ENCODE measurements around the gene CROCC2. TPM values are rescaled to one million over a fixed set of nuclear protein-coding genes. Genes with fewer than 3 reads are reported as not detected.

CROCC2 gene
- total and polyA plus RNA-seq, 2 of the 13 experiments (the other 11 are each of a cell fraction or from before 2014, with no cell fraction given): not detected

DNA sequence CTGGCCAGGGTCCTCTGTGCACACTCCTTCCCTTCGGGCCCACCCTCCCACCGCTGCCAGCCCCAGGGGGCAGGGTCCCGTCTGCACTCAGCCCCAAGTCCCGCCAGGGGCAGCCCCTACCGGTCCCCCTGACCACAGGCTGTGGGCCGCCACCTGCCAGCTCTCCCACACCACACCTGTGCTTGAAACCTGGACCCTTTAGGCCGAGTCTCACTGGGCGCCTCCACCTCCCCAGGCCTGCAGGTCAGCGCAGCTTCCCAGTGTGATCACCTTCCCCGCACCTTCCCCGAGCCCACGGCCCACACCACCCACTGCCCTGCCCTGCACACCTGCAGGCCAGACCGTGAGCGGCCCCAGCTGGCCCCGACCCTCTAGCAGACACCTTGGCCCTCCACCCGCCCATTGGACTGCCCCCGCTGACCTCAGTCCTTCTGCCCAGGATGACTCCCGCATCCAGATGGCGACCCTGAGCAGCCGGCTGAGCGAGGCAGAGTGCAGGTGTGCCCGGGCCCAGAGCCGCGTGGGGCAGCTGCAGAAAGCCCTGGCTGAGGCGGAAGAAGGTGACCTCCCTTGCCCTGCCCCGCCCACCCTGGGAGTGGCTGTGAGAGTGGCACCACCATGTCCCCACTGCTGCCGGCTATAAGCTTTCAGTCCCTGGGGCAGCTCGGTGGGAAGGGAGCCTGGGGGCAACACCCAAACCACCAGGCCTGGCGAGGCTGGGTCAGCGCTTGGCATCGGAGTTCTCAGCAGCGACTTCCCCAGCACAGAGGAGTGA is 61.0 kb downstream of the CROCC2 start (continued):
- TF ChIP-seq ZBTB7B (CRISPR knock-in tag; IDR thresholded peaks at IDR 0.05): peak; percentile 65; the same call in 1 of the 2 replicates
- TF ChIP-seq PLRG1 (conservative IDR thresholded peaks at IDR 0.05): no peak
- TF ChIP-seq, protein P1, sequence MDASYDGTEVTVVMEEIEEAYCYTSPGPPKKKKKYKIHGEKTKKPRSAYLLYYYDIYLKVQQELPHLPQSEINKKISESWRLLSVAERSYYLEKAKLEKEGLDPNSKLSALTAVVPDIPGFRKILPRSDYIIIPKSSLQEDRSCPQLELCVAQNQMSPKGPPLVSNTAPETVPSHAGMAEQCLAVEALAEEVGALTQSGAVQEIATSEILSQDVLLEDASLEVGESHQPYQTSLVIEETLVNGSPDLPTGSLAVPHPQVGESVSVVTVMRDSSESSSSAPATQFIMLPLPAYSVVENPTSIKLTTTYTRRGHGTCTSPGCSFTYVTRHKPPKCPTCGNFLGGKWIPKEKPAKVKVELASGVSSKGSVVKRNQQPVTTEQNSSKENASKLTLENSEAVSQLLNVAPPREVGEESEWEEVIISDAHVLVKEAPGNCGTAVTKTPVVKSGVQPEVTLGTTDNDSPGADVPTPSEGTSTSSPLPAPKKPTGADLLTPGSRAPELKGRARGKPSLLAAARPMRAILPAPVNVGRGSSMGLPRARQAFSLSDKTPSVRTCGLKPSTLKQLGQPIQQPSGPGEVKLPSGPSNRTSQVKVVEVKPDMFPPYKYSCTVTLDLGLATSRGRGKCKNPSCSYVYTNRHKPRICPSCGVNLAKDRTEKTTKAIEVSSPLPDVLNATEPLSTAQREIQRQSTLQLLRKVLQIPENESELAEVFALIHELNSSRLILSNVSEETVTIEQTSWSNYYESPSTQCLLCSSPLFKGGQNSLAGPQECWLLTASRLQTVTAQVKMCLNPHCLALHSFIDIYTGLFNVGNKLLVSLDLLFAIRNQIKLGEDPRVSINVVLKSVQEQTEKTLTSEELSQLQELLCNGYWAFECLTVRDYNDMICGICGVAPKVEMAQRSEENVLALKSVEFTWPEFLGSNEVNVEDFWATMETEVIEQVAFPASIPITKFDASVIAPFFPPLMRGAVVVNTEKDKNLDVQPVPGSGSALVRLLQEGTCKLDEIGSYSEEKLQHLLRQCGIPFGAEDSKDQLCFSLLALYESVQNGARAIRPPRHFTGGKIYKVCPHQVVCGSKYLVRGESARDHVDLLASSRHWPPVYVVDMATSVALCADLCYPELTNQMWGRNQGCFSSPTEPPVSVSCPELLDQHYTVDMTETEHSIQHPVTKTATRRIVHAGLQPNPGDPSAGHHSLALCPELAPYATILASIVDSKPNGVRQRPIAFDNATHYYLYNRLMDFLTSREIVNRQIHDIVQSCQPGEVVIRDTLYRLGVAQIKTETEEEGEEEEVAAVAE (CRISPR knock-in tag; IDR thresholded peaks at IDR 0.05; ENCODE audit: borderline replicate concordance): no peak
- TF ChIP-seq, protein P2, sequence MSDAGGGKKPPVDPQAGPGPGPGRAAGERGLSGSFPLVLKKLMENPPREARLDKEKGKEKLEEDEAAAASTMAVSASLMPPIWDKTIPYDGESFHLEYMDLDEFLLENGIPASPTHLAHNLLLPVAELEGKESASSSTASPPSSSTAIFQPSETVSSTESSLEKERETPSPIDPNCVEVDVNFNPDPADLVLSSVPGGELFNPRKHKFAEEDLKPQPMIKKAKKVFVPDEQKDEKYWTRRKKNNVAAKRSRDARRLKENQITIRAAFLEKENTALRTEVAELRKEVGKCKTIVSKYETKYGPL (CRISPR knock-in tag; IDR thresholded peaks at IDR 0.05): no peak
- TF ChIP-seq ZNF780A (CRISPR knock-in tag; IDR thresholded peaks at IDR 0.05): no peak
- TF ChIP-seq ZBTB7A (CRISPR knock-in tag; IDR thresholded peaks at IDR 0.05): peak; percentile 50; the same call in 1 of the 2 replicates
- TF ChIP-seq NFATC3 (CRISPR knock-in tag; IDR thresholded peaks at IDR 0.05): no peak
- TF ChIP-seq NPAS2 (CRISPR knock-in tag; IDR thresholded peaks at IDR 0.05; ENCODE audit: borderline replicate concordance): no peak
- TF ChIP-seq BHLHE40 (IDR thresholded peaks at IDR 0.05; ENCODE audit: low read length): no peak
- TF ChIP-seq GFI1 (CRISPR knock-in tag; IDR thresholded peaks at IDR 0.05; ENCODE audit: borderline replicate concordance): no peak
- no peak for TF ChIP-seq ZNF615 (CRISPR knock-in tag; IDR thresholded peaks at IDR 0.05; ENCODE audit: borderline replicate concordance)
- TF ChIP-seq, protein P3, sequence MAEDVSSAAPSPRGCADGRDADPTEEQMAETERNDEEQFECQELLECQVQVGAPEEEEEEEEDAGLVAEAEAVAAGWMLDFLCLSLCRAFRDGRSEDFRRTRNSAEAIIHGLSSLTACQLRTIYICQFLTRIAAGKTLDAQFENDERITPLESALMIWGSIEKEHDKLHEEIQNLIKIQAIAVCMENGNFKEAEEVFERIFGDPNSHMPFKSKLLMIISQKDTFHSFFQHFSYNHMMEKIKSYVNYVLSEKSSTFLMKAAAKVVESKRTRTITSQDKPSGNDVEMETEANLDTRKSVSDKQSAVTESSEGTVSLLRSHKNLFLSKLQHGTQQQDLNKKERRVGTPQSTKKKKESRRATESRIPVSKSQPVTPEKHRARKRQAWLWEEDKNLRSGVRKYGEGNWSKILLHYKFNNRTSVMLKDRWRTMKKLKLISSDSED (CRISPR knock-in tag; IDR thresholded peaks at IDR 0.05): peak; percentile 76; the same call in 1 of the 2 replicates
- no peak for TF ChIP-seq ZNF12 (CRISPR knock-in tag; IDR thresholded peaks at IDR 0.05)
- TF ChIP-seq CHCHD3 (CRISPR knock-in tag; IDR thresholded peaks at IDR 0.05): no peak
- no peak for TF ChIP-seq ZNF30 (CRISPR knock-in tag; IDR thresholded peaks at IDR 0.05)
- TF ChIP-seq ZNF431 (CRISPR knock-in tag; IDR thresholded peaks at IDR 0.05; ENCODE audit: borderline replicate concordance, low read depth): no peak
- no peak for TF ChIP-seq MAFK (conservative IDR thresholded peaks at IDR 0.05 in 1 of 2, IDR thresholded peaks at IDR 0.05 in 1 of 2; ENCODE audit: low read length in 2 of 2)
- no peak for TF ChIP-seq ZNF546 (CRISPR knock-in tag; conservative IDR thresholded peaks at IDR 0.05)
- TF ChIP-seq, protein P4, sequence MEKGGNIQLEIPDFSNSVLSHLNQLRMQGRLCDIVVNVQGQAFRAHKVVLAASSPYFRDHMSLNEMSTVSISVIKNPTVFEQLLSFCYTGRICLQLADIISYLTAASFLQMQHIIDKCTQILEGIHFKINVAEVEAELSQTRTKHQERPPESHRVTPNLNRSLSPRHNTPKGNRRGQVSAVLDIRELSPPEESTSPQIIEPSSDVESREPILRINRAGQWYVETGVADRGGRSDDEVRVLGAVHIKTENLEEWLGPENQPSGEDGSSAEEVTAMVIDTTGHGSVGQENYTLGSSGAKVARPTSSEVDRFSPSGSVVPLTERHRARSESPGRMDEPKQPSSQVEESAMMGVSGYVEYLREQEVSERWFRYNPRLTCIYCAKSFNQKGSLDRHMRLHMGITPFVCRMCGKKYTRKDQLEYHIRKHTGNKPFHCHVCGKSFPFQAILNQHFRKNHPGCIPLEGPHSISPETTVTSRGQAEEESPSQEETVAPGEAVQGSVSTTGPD (CRISPR knock-in tag; IDR thresholded peaks at IDR 0.05): no peak
- no peak for TF ChIP-seq ZNF772 (CRISPR knock-in tag; IDR thresholded peaks at IDR 0.05)
- TF ChIP-seq TARDBP (CRISPR knock-in tag; IDR thresholded peaks at IDR 0.05): no peak
- no peak for TF ChIP-seq EEA1 (CRISPR knock-in tag; IDR thresholded peaks at IDR 0.05; ENCODE audit: borderline replicate concordance)
- TF ChIP-seq, protein P5, sequence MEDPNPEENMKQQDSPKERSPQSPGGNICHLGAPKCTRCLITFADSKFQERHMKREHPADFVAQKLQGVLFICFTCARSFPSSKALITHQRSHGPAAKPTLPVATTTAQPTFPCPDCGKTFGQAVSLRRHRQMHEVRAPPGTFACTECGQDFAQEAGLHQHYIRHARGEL (CRISPR knock-in tag; IDR thresholded peaks at IDR 0.05): peak; percentile 76; the same call in 1 of the 2 replicates

All from HepG2 (cell line).